ENCODE data around the gene TCF7.

DNA sequence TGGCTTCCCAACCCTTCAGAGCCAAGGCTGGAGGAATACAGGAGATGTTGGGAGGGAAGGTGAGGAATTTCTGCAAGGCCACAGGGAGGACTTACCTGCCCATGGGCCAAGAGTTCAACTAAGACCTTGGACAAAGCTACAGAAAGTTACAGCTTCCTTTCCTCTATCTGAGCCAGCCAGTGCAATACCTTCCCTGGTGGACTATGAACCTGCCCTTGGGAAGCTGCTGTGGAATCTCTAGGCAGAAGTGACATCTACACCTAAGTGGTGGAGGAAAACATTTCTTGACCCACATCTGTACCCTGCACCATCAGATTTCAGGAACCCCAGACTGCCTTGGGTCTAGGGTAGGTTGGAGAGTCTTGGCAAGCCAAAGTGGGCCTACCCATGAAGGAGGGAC lies 69.0 kb downstream of the TCF7 start:
- TF ChIP-seq CTCF (IDR thresholded peaks at IDR 0.05; ENCODE audit: insufficient read depth, low read length) (no peak), GABPA (IDR thresholded peaks at IDR 0.05; ENCODE audit: low read depth) (no peak), POLR2AphosphoS5 (IDR thresholded peaks at IDR 0.05; ENCODE audit: low read depth) (no peak), SPI1 (IDR thresholded peaks at IDR 0.05; ENCODE audit: borderline replicate concordance, low read depth) (no peak)
- TF ChIP-seq, protein P1, sequence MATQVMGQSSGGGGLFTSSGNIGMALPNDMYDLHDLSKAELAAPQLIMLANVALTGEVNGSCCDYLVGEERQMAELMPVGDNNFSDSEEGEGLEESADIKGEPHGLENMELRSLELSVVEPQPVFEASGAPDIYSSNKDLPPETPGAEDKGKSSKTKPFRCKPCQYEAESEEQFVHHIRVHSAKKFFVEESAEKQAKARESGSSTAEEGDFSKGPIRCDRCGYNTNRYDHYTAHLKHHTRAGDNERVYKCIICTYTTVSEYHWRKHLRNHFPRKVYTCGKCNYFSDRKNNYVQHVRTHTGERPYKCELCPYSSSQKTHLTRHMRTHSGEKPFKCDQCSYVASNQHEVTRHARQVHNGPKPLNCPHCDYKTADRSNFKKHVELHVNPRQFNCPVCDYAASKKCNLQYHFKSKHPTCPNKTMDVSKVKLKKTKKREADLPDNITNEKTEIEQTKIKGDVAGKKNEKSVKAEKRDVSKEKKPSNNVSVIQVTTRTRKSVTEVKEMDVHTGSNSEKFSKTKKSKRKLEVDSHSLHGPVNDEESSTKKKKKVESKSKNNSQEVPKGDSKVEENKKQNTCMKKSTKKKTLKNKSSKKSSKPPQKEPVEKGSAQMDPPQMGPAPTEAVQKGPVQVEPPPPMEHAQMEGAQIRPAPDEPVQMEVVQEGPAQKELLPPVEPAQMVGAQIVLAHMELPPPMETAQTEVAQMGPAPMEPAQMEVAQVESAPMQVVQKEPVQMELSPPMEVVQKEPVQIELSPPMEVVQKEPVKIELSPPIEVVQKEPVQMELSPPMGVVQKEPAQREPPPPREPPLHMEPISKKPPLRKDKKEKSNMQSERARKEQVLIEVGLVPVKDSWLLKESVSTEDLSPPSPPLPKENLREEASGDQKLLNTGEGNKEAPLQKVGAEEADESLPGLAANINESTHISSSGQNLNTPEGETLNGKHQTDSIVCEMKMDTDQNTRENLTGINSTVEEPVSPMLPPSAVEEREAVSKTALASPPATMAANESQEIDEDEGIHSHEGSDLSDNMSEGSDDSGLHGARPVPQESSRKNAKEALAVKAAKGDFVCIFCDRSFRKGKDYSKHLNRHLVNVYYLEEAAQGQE (IDR thresholded peaks at IDR 0.05; ENCODE audit: insufficient replicate concordance, low read depth): no peak

Data from HL-60 (cell line).